GM12875 (cell line): ENCODE results near the gene HSPH1.
A peak's percentile ranks its signal among the peaks of the same experiment; 100 is the strongest.
"Not testable (repeated sequence)": the region's sequence is repeated elsewhere in the genome, so short reads cannot be mapped to it uniquely, and the experiment has no call there.

Source experiments
- H3K4me3 ChIP-seq: one replicate; pipeline ENCODE4 v1.5.1; 2011; ENCODE audit warnings: low read depth, low read length, control low read depth
- CTCF ChIP-seq: IDR thresholded peaks from 2 replicates; pipeline ENCODE4 v1.5.1; 2011; ENCODE audit warnings: low read depth, mild to moderate bottlenecking, control low read depth, inconsistent platforms, low read length, moderate library complexity, borderline replicate concordance; ENCODE audit not compliant: insufficient read depth

The HSPH1 gene

DNA sequence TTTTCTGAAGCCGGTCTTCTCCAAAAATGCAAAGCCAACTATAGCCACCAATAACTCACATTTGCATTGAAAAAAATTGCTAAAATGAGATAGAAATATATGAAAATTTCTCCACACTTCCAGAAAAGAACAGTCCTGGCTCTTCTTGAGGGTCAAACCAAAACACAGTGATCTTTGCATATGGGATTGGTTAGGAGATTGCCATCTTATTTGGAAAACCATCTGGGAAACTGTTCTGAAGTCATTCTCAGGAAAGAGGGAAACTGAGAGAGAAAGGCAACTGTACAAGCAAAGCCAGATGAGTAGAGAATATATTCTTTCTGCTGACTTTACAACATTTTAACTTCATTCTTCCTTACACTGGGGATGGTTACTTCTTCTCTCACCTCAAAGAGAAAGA lies 54.6 kb downstream of the HSPH1 start:
- no peak for TF ChIP-seq CTCF
- H3K4me3 ChIP-seq = no peak overlapping the region

DNA sequence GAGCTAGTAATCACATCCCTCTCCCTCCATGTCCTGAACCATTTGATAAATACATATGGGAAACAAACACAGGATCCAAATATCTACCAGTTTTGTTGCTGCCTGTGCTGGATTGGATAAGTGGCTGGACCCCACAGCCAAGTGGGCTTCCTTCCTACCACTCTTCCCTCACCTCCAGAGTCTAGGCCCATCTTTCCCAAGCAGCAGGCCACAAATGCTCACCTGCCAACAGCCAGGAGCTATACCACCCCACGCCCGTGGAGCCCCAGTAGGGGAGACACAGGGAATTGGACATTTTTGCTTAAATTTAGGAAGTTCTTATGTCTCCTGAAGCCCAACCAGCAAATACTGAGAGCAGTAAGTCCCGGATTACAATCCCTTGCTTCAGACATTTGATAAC lies 55.8 kb downstream of the HSPH1 start:
- TF ChIP-seq CTCF = no peak
- H3K4me3 ChIP-seq = no peak overlapping the region

DNA sequence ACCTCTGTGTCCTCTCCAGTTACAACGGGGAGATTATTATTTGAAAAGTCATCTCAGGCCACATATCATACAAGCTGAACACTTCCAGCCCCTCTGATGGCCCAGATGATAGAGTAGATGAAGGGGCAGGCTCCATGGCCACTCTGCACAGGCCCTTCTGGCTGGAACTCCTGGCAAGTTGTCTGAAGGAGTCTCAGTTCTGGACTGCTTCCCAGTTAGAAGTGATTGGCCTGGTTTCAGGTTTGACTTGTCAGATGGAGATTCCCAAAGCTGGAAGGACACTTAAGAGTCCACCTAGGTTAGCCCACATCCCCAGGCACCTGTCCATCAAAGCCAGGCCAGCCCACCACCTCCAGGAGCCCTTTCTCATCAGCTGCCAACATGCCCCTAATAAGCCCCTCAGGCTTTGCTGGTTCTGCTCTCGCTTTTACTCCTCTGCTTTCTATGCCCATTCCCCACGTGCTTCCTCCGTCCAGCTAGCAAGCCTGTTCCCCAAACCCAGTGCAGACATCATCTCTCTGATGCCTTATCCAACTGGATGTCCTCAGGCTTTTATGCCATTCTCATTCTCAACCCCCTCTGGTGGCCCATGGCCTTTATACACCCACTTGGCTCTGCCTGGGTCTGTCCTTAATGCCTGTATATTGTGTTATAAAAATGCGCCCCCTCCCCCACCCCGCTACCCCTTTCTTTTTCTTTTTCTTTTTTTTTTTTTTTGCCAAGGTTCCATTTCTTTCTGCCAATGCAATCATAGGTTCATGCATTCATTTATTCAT lies 56.5 kb downstream of the HSPH1 start:
- H3K4me3 ChIP-seq = no peak overlapping the region
- 0 out of 2 replicates have a peak, but pooled peaks have one; percentile 17 for TF ChIP-seq CTCF

- no peak overlapping the region for H3K4me3 ChIP-seq
- no peak for TF ChIP-seq CTCF
Measured at GRCh38 chr13:31102905-31103304, 58.8 kb downstream of the HSPH1 start.

GRCh38 chr13:31101472-31102170 lies 60.1 kb downstream of the HSPH1 start:
- no peak overlapping the region for H3K4me3 ChIP-seq
- no peak for TF ChIP-seq CTCF

- no peak for TF ChIP-seq CTCF
- no peak overlapping the region for H3K4me3 ChIP-seq
Measured at GRCh38 chr13:31100721-31101120, 61.0 kb downstream of the HSPH1 start.

DNA sequence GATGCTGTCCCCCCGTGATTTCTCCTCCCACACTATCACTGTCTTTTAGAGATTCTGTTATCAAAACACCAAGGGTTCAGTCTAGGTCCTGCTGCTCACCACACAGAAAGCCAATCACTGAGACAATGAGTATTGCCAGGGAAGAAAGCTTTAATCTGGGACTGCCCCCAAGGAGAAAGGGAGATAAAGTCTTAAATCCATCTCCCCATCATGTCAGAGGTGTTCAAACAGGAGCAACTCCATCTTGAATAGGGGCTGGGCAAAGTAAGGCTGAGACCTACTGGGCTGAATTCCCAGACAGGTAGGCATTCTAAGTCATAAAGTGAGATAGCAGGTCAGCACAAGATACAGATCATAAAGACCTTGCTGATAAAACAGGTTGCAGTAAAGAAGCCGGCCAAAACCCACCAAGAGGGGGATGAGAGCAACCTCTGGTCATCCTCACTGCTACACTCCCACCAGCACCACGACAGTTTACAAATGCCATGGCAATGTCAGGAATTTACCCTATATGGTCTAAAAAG lies 63.7 kb downstream of the HSPH1 start:
- not testable (repeated sequence) for H3K4me3 ChIP-seq
